WTC11 (cell line): ENCODE measurements around the gene DAND5. TPM values are rescaled to one million over a fixed set of nuclear protein-coding genes. Genes with fewer than 3 reads are reported as not detected.

ENCODE experiments used
- ATAC-seq: fragments of 200-7000 bp; cut with Tn5 transposase; 2 replicates; pipeline ENCODE4 v1.10.0; 2021; ENCODE audit warnings: mild to moderate bottlenecking, moderate library complexity
- CTCF ChIA-PET: fragments of 300-600 bp; sonication (Branson Sonifier 250); formaldehyde crosslinking; loops from one replicate; lab custom pipeline; 2021; ENCODE audit warnings: antibody characterized with exemption; lab: Charles Lee
- POLR2A ChIA-PET: fragments of 350-600 bp; sonication (Branson Sonifier 250); formaldehyde crosslinking; loops from one replicate; lab custom pipeline; 2021; ENCODE audit warnings: antibody characterized with exemption; lab: Charles Lee
- DNase-seq: peaks from one replicate; pipeline ENCODE4 v3.0.0; 2021; ENCODE audit warnings: low spot score
- H3K27ac Mint-ChIP-seq: 2 replicates; pipeline ENCODE4 v1.8.0; 2021; ENCODE audit warnings: mixed read lengths
- H3K27me3 Mint-ChIP-seq: 2 replicates; pipeline ENCODE4 v1.8.0; 2021; ENCODE audit warnings: low read depth, mild to moderate bottlenecking, moderate library complexity, mixed read lengths
- H3K36me3 Mint-ChIP-seq: 2 replicates; pipeline ENCODE4 v1.8.0; 2021; ENCODE audit warnings: mixed read lengths
- H3K4me1 Mint-ChIP-seq: 2 replicates; pipeline ENCODE4 v1.8.0; 2022; ENCODE audit warnings: mixed read lengths
- H3K4me3 Mint-ChIP-seq: 2 replicates; pipeline ENCODE4 v1.8.0; 2021; ENCODE audit warnings: mild to moderate bottlenecking, moderate library complexity, mixed read lengths
- H3K9me3 Mint-ChIP-seq: 2 replicates; pipeline ENCODE4 v1.8.0; 2021; ENCODE audit warnings: mixed read lengths
- AR ChIP-seq: fragments of 250-450 bp; sonication (Bioruptor Pico); IDR thresholded peaks from 2 replicates; pipeline ENCODE4 v1.9.0; 2021; ENCODE audit warnings: mild to moderate bottlenecking
- ATF6 ChIP-seq: sonication (generic); formaldehyde crosslinking; IDR thresholded peaks from 2 replicates; pipeline ENCODE4 v1.8.1; 2023; ENCODE audit warnings: mild to moderate bottlenecking, missing genetic modification reagents
- CBFB ChIP-seq: sonication (generic); formaldehyde crosslinking; IDR thresholded peaks from 2 replicates; pipeline ENCODE4 v1.8.1; 2022; ENCODE audit warnings: mild to moderate bottlenecking, low read depth, missing genetic modification reagents
- CREM ChIP-seq: sonication (generic); formaldehyde crosslinking; IDR thresholded peaks from 2 replicates; pipeline ENCODE4 v1.8.1; 2022; ENCODE audit warnings: mild to moderate bottlenecking, missing genetic modification reagents, moderate library complexity
- E2F4 ChIP-seq: sonication (generic); formaldehyde crosslinking; IDR thresholded peaks from 2 replicates; pipeline ENCODE4 v1.8.1; 2022; ENCODE audit warnings: low read depth, mild to moderate bottlenecking, moderate library complexity, missing genetic modification reagents, borderline replicate concordance
- ERG ChIP-seq: fragments of 250-450 bp; sonication (Bioruptor Pico); IDR thresholded peaks from 2 replicates; pipeline ENCODE4 v1.8.0; 2021; ENCODE audit warnings: mild to moderate bottlenecking
- HMGA2 ChIP-seq: fragments of 250-450 bp; sonication (Bioruptor Pico); IDR thresholded peaks from 2 replicates; pipeline ENCODE4 v1.4.0; 2021; ENCODE audit warnings: mild to moderate bottlenecking, moderate library complexity
- IRF1 ChIP-seq: sonication (generic); formaldehyde crosslinking; IDR thresholded peaks from 2 replicates; pipeline ENCODE4 v1.8.0; 2023; ENCODE audit warnings: missing genetic modification reagents
- NFATC4 ChIP-seq: fragments of 250-450 bp; sonication (Bioruptor Pico); IDR thresholded peaks from 2 replicates; pipeline ENCODE4 v1.9.0; 2021; ENCODE audit warnings: mild to moderate bottlenecking
- NFE2L1 ChIP-seq: sonication (generic); formaldehyde crosslinking; IDR thresholded peaks from 2 replicates; pipeline ENCODE4 v1.8.1; 2023; ENCODE audit warnings: missing genetic modification reagents
- PRDM15 ChIP-seq: sonication (generic); formaldehyde crosslinking; IDR thresholded peaks from 2 replicates; pipeline ENCODE4 v1.8.0; 2022; ENCODE audit warnings: missing genetic modification reagents
- PREB ChIP-seq: sonication (generic); formaldehyde crosslinking; IDR thresholded peaks from 2 replicates; pipeline ENCODE4 v1.8.1; 2022; ENCODE audit warnings: mild to moderate bottlenecking, missing genetic modification reagents, moderate library complexity, borderline replicate concordance
- SMAD3 ChIP-seq: sonication (generic); formaldehyde crosslinking; IDR thresholded peaks from 2 replicates; pipeline ENCODE4 v1.8.0; 2022; ENCODE audit warnings: missing genetic modification reagents, mild to moderate bottlenecking, borderline replicate concordance
- SMAD4 ChIP-seq: sonication (generic); formaldehyde crosslinking; IDR thresholded peaks from 2 replicates; pipeline ENCODE4 v1.8.0; 2022; ENCODE audit warnings: mild to moderate bottlenecking, missing genetic modification reagents
- USF1 ChIP-seq: sonication (generic); formaldehyde crosslinking; IDR thresholded peaks from 2 replicates; pipeline ENCODE4 v1.8.0; 2022; ENCODE audit warnings: mild to moderate bottlenecking, missing genetic modification reagents
- USF2 ChIP-seq: sonication (generic); formaldehyde crosslinking; IDR thresholded peaks from 2 replicates; pipeline ENCODE4 v1.8.1; 2023; ENCODE audit warnings: mild to moderate bottlenecking, missing genetic modification reagents, moderate library complexity
- ZNF281 ChIP-seq: sonication (generic); formaldehyde crosslinking; IDR thresholded peaks from 2 replicates; pipeline ENCODE4 v1.8.0; 2023; ENCODE audit warnings: mild to moderate bottlenecking, missing genetic modification reagents
- ZNF512 ChIP-seq: sonication (generic); formaldehyde crosslinking; IDR thresholded peaks from 2 replicates; pipeline ENCODE4 v1.8.1; 2022; ENCODE audit warnings: missing genetic modification reagents, borderline replicate concordance
- total RNA-seq: library from RNA; stranded (reverse); gene quantifications from 3 replicates; pipeline ENCODE4 v1.2.3, GENCODE V29; 2021

Gene DAND5
- total RNA-seq, 1 experiment from 2014 or later = 0.22 TPM

- ATAC-seq (no peak), DNase-seq (no peak)
- H3K27ac Mint-ChIP-seq = no peak overlapping the region
- H3K27me3 Mint-ChIP-seq = peaks cover 50% of the 10 kb centered on the region
- H3K4me3 Mint-ChIP-seq = no peak overlapping the region
- no peaks in the 10 kb centered on the region for H3K36me3 Mint-ChIP-seq
- peaks cover 9% of the 10 kb centered on the region for H3K4me1 Mint-ChIP-seq
- CTCF ChIA-PET = interaction anchor here (2.2 kb wide), 1 partner anchor 10 kb away, joined by 18 read pairs; no protein-coding TSS in a partner anchor
- no peaks in the 10 kb centered on the region for H3K9me3 Mint-ChIP-seq
- TF ChIP-seq PRDM15 (no peak), SMAD3 (CRISPR knock-in tag) (no peak), HMGA2 (CRISPR knock-in tag) (no peak), AR (CRISPR knock-in tag) (no peak), CBFB (no peak), PREB (CRISPR knock-in tag) (no peak), ATF6 (no peak), CREM (CRISPR knock-in tag) (no peak), NFE2L1 (CRISPR knock-in tag) (no peak), USF2 (CRISPR knock-in tag) (no peak), ZNF512 (CRISPR knock-in tag) (no peak), USF1 (CRISPR knock-in tag) (no peak), SMAD4 (CRISPR knock-in tag) (no peak), IRF1 (no peak), NFATC4 (CRISPR knock-in tag) (no peak), E2F4 (CRISPR knock-in tag) (no peak), ZNF281 (no peak), ERG (CRISPR knock-in tag) (no peak)
- POLR2A ChIA-PET = no interaction called here
Observed at GRCh38 chr19:12987190-12987589, 17.8 kb downstream of the DAND5 start.
